KOPT-K1 (cell line): Measurements from ENCODE around the gene NOLC1.

Experiments used
- H3K27ac ChIP-seq: fragments of 200-600 bp; sonication (generic); 2 replicates; pipeline ENCODE4 v1.5.1; 2016; ENCODE audit warnings: antibody characterized with exemption, mild to moderate bottlenecking, low read depth, low read length; ENCODE audit not compliant: poor library complexity, severe bottlenecking
- H3K36me3 ChIP-seq: fragments of 200-600 bp; sonication (generic); 2 replicates; pipeline ENCODE4 v1.5.1; 2017; ENCODE audit warnings: antibody characterized with exemption, mild to moderate bottlenecking, low read length, moderate library complexity; ENCODE audit not compliant: insufficient read depth
- H3K9me3 ChIP-seq: fragments of 200-600 bp; sonication (generic); 2 replicates; pipeline ENCODE4 v1.5.1; 2017; ENCODE audit warnings: antibody characterized with exemption, low read length, mild to moderate bottlenecking; ENCODE audit not compliant: insufficient read depth, poor library complexity, severe bottlenecking

The NOLC1 gene

GRCh38 chr10:102200751-102201640, 48.8 kb downstream of the NOLC1 start:
- Histone ChIP-seq H3K36me3 (no peaks in the 10 kb centered on the region), H3K27ac (no peak overlapping the region), H3K9me3 (peaks cover 24% of the 10 kb centered on the region)

GRCh38 chr10:102202386-102202785, 50.2 kb downstream of the NOLC1 start:
- Histone ChIP-seq H3K27ac (no peak overlapping the region), H3K36me3 (no peaks in the 10 kb centered on the region), H3K9me3 (peaks cover 24% of the 10 kb centered on the region)

GRCh38 chr10:102208311-102209035, 56.3 kb downstream of the NOLC1 start:
- H3K27ac ChIP-seq: no peak overlapping the region
- H3K9me3 ChIP-seq: peaks cover 16% of the 10 kb centered on the region
- H3K36me3 ChIP-seq: no peaks in the 10 kb centered on the region

- H3K27ac ChIP-seq: no peak overlapping the region
- H3K36me3 ChIP-seq: no peaks in the 10 kb centered on the region
- no peaks in the 10 kb centered on the region for H3K9me3 ChIP-seq
These were observed 59.6 kb downstream of the NOLC1 start for GRCh38 chr10:102211615-102212299.
